SK-N-SH (cell line): Measurements from ENCODE around the gene SERPINA7. TPM values are rescaled to one million over a fixed set of nuclear protein-coding genes. Genes with fewer than 3 reads are reported as not detected.

Source experiments
- CTCF ChIA-PET: fragments of 300-600, 350-600 bp; formaldehyde crosslinking; extraction: SDS; loops from one replicate; lab custom pipeline; 2021; lab: Yijun Ruan, JAX
- POLR2A ChIA-PET: fragments of 350-600 bp; sonication (Branson Sonifier 250); formaldehyde crosslinking; extraction: SDS; loops from one replicate; lab custom pipeline; 2020; ENCODE audit warnings: antibody characterized with exemption, inconsistent platforms; lab: Yijun Ruan, JAX
- DNase-seq: peaks from one replicate; pipeline ENCODE4 v3.0.0; 2012
- H2AFZ ChIP-seq: fragments of 200-600 bp; sonication (generic); 2 replicates; pipeline ENCODE4 v1.8.1; 2016; ENCODE audit warnings: antibody characterized with exemption, mild to moderate bottlenecking, low read depth
- H3F3A ChIP-seq: fragments of 200-600 bp; sonication (generic); replicated peaks from 2 replicates; pipeline ENCODE3; 2016; ENCODE audit warnings: antibody characterized with exemption, mild to moderate bottlenecking; ENCODE audit not compliant: insufficient read depth
- H3K27ac ChIP-seq, 2 experiments: fragments of 200-500 bp in 1 of 2; fragments of 200-600 bp in 1 of 2; sonication (Bioruptor generic) in 1 of 2; sonication (generic), shearing (Covaris generic) in 1 of 2; 2 replicates each; pipeline versions ENCODE4 v1.5.1 to v1.6.1; 2014 to 2016; ENCODE audit warnings: low read depth in 2 of 2, inconsistent platforms in 1 of 2, low read length in 1 of 2, mild to moderate bottlenecking in 1 of 2, mixed read lengths in 1 of 2
- H3K27me3 ChIP-seq: fragments of 200-600 bp; sonication (generic), shearing (Covaris generic); 2 replicates; pipeline ENCODE4 v1.6.1; 2016; ENCODE audit warnings: mixed run types; ENCODE audit not compliant: insufficient read depth
- H3K36me3 ChIP-seq, 2 experiments: fragments of 200-500 bp in 1 of 2; fragments of 200-600 bp in 1 of 2; sonication (Bioruptor generic) in 1 of 2; sonication (generic) in 1 of 2; replicated peaks in 1 of 2; 2 replicates each; pipeline versions ENCODE3 to v1.5.1; 2014 to 2016; ENCODE audit warnings: low read length in 1 of 2, mild to moderate bottlenecking in 1 of 2; ENCODE audit not compliant: insufficient read depth in 2 of 2, control insufficient read depth in 1 of 2
- H3K4me1 ChIP-seq, 2 experiments: fragments of 200-500 bp in 1 of 2; fragments of 200-600 bp in 1 of 2; sonication (Bioruptor generic) in 1 of 2; sonication (generic), shearing (Covaris generic) in 1 of 2; 2 replicates each; pipeline versions ENCODE4 v1.5.1 to v1.6.1; 2014 to 2016; ENCODE audit warnings: low read depth in 1 of 2, low read length in 1 of 2, mixed run types in 1 of 2; ENCODE audit not compliant: insufficient read depth in 2 of 2, control insufficient read depth in 1 of 2
- H3K4me2 ChIP-seq: fragments of 200-600 bp; sonication (generic), shearing (Covaris generic); 2 replicates; pipeline ENCODE4 v1.6.1; 2017; ENCODE audit warnings: mixed run types
- H3K4me3 ChIP-seq, 2 experiments: fragments of 200-500 bp in 1 of 2; fragments of 200-600 bp in 1 of 2; sonication (Bioruptor generic) in 1 of 2; sonication (generic), shearing (Covaris generic) in 1 of 2; 2 replicates each; pipeline versions ENCODE4 v1.5.1 to v1.8.1; 2014 to 2016; ENCODE audit warnings: low read depth in 2 of 2, inconsistent platforms in 1 of 2, low read length in 1 of 2, mild to moderate bottlenecking in 1 of 2, mixed read lengths in 1 of 2, moderate library complexity in 1 of 2
- H3K79me2 ChIP-seq: fragments of 200-600 bp; sonication (generic); 2 replicates; pipeline ENCODE4 v1.8.1; 2017; ENCODE audit warnings: mild to moderate bottlenecking; ENCODE audit not compliant: insufficient read depth
- H3K9ac ChIP-seq: fragments of 200-600 bp; sonication (generic); 2 replicates; pipeline ENCODE4 v1.6.1; 2017; ENCODE audit warnings: mixed run types
- H3K9me2 ChIP-seq: fragments of 200-600 bp; sonication (generic); 2 replicates; pipeline ENCODE4 v1.6.1; 2017; ENCODE audit warnings: mixed run types
- H3K9me3 ChIP-seq: fragments of 200-600 bp; sonication (generic); 2 replicates; pipeline ENCODE4 v1.6.1; 2017; ENCODE audit warnings: mixed run types, mild to moderate bottlenecking, moderate library complexity
- H4K20me1 ChIP-seq: fragments of 200-600 bp; sonication (generic); 2 replicates; pipeline ENCODE4 v1.6.1; 2017; ENCODE audit warnings: mild to moderate bottlenecking, mixed run types; ENCODE audit not compliant: insufficient read depth
- CTCF ChIP-seq: fragments of 200-600 bp; sonication (generic); IDR thresholded peaks from 2 replicates; pipeline ENCODE4 v1.6.1; 2017; ENCODE audit warnings: antibody characterized with exemption, mild to moderate bottlenecking, moderate library complexity
- EZH2phosphoT487 ChIP-seq: fragments of 200-600 bp; sonication (generic); IDR thresholded peaks from 2 replicates; pipeline ENCODE4 v1.6.1; 2017; ENCODE audit warnings: low read depth, mixed run types, mild to moderate bottlenecking, antibody characterized with exemption, moderate library complexity, borderline replicate concordance
- FOXJ3 ChIP-seq: sonication (generic); formaldehyde crosslinking; IDR thresholded peaks from 2 replicates; pipeline ENCODE4 v1.5.1; 2020; ENCODE audit warnings: mild to moderate bottlenecking, missing genetic modification reagents
- GATA2 ChIP-seq: sonication (generic); formaldehyde crosslinking; IDR thresholded peaks from 2 replicates; pipeline ENCODE4 v1.5.0; 2020; ENCODE audit warnings: mild to moderate bottlenecking, missing genetic modification reagents
- NRF1 ChIP-seq: IDR thresholded peaks from 2 replicates; pipeline ENCODE4 v1.6.1; 2012; ENCODE audit warnings: low read depth, mild to moderate bottlenecking, low read length
- PBX3 ChIP-seq: IDR thresholded peaks from 2 replicates; pipeline ENCODE4; 2012
- REST ChIP-seq: IDR thresholded peaks from 2 replicates; pipeline ENCODE4 v1.6.1; 2012; ENCODE audit warnings: mild to moderate bottlenecking, low read depth, low read length, moderate library complexity
- RXRA ChIP-seq: IDR thresholded peaks from 2 replicates; pipeline ENCODE4 v1.4.0; 2012; ENCODE audit warnings: low read depth, mild to moderate bottlenecking, borderline replicate concordance
- USF2 ChIP-seq: fragments of 150-350 bp; IDR thresholded peaks from 2 replicates; pipeline ENCODE4 v1.6.1; 2017; ENCODE audit warnings: antibody characterized with exemption, low read length, low read depth, borderline replicate concordance
- whole genome bisulfite sequencing: methylation state at CpG from one replicate; pipeline ENCODE4 v1.1.6; 2017; ENCODE audit warnings: low lambda C conversion rate; 5-methylcytosine and 5-hydroxymethylcytosine counted together
- polyA plus RNA-seq, 3 experiments: library from polyadenylated mRNA; depleted of rRNA; stranded (reverse); fragments of >200 nt; gene quantifications; 2 replicates each; pipeline ENCODE4 v1.2.3, GENCODE V29; 2012
- TF ChIP-seq, protein P1 (sequence below): IDR thresholded peaks from 2 replicates; pipeline ENCODE4 v1.4.0; 2012; ENCODE audit warnings: low read depth, borderline replicate concordance

Gene SERPINA7
- polyA plus RNA-seq, 1 of the 3 experiments (the other 2 are of a cell fraction): not detected

GRCh38 chrX:106022238-106022637 is 16.3 kb downstream of the SERPINA7 start:
- no peaks in the 10 kb centered on the region for H3K36me3 ChIP-seq
- H3K9me2 ChIP-seq: no peaks in the 10 kb centered on the region
- H2AFZ ChIP-seq: no peak overlapping the region
- H3K9me3 ChIP-seq: no peaks in the 10 kb centered on the region
- H3K27ac ChIP-seq: no peak overlapping the region
- H3F3A ChIP-seq: no peaks in the 10 kb centered on the region
- H3K4me1 ChIP-seq: no peaks in the 10 kb centered on the region
- H3K27me3 ChIP-seq: peaks cover 7% of the 10 kb centered on the region; the same call in 1 of the 2 replicates
- POLR2A ChIA-PET: no interaction called here
- CTCF ChIA-PET: no interaction called here
- no peak for DNase-seq
- H4K20me1 ChIP-seq: no peaks in the 10 kb centered on the region
- 2% methylated on average over 2 of the region's 2 CpGs for WGBS
- H3K9ac ChIP-seq: no peak overlapping the region
- no peak overlapping the region for H3K4me2 ChIP-seq
- no peak for TF ChIP-seq GATA2 (CRISPR knock-in tag)
- TF ChIP-seq NRF1: no peak
- no peak for TF ChIP-seq USF2
- TF ChIP-seq, protein P1, sequence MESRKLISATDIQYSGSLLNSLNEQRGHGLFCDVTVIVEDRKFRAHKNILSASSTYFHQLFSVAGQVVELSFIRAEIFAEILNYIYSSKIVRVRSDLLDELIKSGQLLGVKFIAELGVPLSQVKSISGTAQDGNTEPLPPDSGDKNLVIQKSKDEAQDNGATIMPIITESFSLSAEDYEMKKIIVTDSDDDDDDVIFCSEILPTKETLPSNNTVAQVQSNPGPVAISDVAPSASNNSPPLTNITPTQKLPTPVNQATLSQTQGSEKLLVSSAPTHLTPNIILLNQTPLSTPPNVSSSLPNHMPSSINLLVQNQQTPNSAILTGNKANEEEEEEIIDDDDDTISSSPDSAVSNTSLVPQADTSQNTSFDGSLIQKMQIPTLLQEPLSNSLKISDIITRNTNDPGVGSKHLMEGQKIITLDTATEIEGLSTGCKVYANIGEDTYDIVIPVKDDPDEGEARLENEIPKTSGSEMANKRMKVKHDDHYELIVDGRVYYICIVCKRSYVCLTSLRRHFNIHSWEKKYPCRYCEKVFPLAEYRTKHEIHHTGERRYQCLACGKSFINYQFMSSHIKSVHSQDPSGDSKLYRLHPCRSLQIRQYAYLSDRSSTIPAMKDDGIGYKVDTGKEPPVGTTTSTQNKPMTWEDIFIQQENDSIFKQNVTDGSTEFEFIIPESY: no peak
- H3K4me3 ChIP-seq: no peak overlapping the region
- no peaks in the 10 kb centered on the region for H3K79me2 ChIP-seq

- no peak for DNase-seq
- H3K27ac ChIP-seq: no peak overlapping the region
- H3K27me3 ChIP-seq: no peaks in the 10 kb centered on the region
- no peak overlapping the region for H2AFZ ChIP-seq
- no peak overlapping the region for H3K9ac ChIP-seq
- no peaks in the 10 kb centered on the region for H3K4me1 ChIP-seq
- CTCF ChIA-PET: no interaction called here
- H3K9me3 ChIP-seq: no peaks in the 10 kb centered on the region; the same call in 1 of the 2 replicates
- H4K20me1 ChIP-seq: no peaks in the 10 kb centered on the region
- no peaks in the 10 kb centered on the region for H3F3A ChIP-seq
- H3K36me3 ChIP-seq: no peaks in the 10 kb centered on the region
- WGBS: 0% methylated on average over 1 of the region's 1 CpG
- H3K4me3 ChIP-seq: no peak overlapping the region
- H3K9me2 ChIP-seq: no peaks in the 10 kb centered on the region
- POLR2A ChIA-PET: no interaction called here
- no peak overlapping the region for H3K4me2 ChIP-seq
- H3K79me2 ChIP-seq: no peaks in the 10 kb centered on the region
- TF ChIP-seq EZH2phosphoT487 (no peak), PBX3 (no peak), CTCF (no peak), FOXJ3 (CRISPR knock-in tag) (no peak), RXRA (no peak), REST (no peak)
- TF ChIP-seq, protein P1: no peak
- TF ChIP-seq, all 33 proteins: peak for 0
These were observed 24.3 kb downstream of the SERPINA7 start for GRCh38 chrX:106014119-106014775.
